ENCODE measurements around the gene FBXL20.
"Not testable (repeated sequence)": the region's sequence is repeated elsewhere in the genome, so short reads cannot be mapped to it uniquely, and the experiment has no call there.

FBXL20 gene

GRCh38 chr17:39393736-39394135 lies 7.7 kb downstream of the FBXL20 start:
- TF ChIP-seq CTCF (IDR thresholded peaks at IDR 0.05; ENCODE audit: unreplicated experiment in 3 of 3) = no peak
- no peaks in the 10 kb centered on the region for H3K36me3 Mint-ChIP-seq (ENCODE audit: low read depth)
- H3K27ac Mint-ChIP-seq = no peak overlapping the region
- no peak overlapping the region for H3K4me3 Mint-ChIP-seq
- no peaks in the 10 kb centered on the region for H3K4me1 Mint-ChIP-seq
- no peaks in the 10 kb centered on the region for H3K27me3 Mint-ChIP-seq (ENCODE audit: low read depth)
- no peaks in the 10 kb centered on the region for H3K9me3 Mint-ChIP-seq

GRCh38 chr17:39391448-39391847 lies 10.0 kb downstream of the FBXL20 start:
- Mint-ChIP-seq H3K4me3 (no peak overlapping the region), H3K27ac (no peak overlapping the region)

GRCh38 chr17:39385040-39385439 lies 16.4 kb downstream of the FBXL20 start:
- TF ChIP-seq CTCF (IDR thresholded peaks at IDR 0.05; ENCODE audit: unreplicated experiment in 3 of 3) = no peak
- Mint-ChIP-seq H3K4me3 (no peak overlapping the region), H3K27ac (no peak overlapping the region), H3K36me3 (ENCODE audit: low read depth) (no peaks in the 10 kb centered on the region), H3K9me3 (no peaks in the 10 kb centered on the region), H3K4me1 (no peaks in the 10 kb centered on the region), H3K27me3 (ENCODE audit: low read depth) (no peaks in the 10 kb centered on the region)

More at GRCh38 chr17:39391448-39391847, 10.0 kb downstream of the FBXL20 start:
- H3K27me3 Mint-ChIP-seq (ENCODE audit: low read depth) = no peaks in the 10 kb centered on the region
- no peaks in the 10 kb centered on the region for H3K9me3 Mint-ChIP-seq
- no peak for TF ChIP-seq CTCF (IDR thresholded peaks at IDR 0.05; ENCODE audit: unreplicated experiment in 3 of 3)
- H3K4me1 Mint-ChIP-seq = no peaks in the 10 kb centered on the region
- no peaks in the 10 kb centered on the region for H3K36me3 Mint-ChIP-seq (ENCODE audit: low read depth)

- Mint-ChIP-seq H3K27me3 (ENCODE audit: low read depth) (no peaks in the 10 kb centered on the region), H3K4me3 (no peak overlapping the region), H3K27ac (no peak overlapping the region), H3K9me3 (no peaks in the 10 kb centered on the region), H3K36me3 (ENCODE audit: low read depth) (peaks cover 3% of the 10 kb centered on the region), H3K4me1 (no peaks in the 10 kb centered on the region)
- no peak for TF ChIP-seq CTCF (IDR thresholded peaks at IDR 0.05; ENCODE audit: unreplicated experiment in 3 of 3)
Measured at GRCh38 chr17:39380144-39380543, 21.3 kb downstream of the FBXL20 start.

DNA sequence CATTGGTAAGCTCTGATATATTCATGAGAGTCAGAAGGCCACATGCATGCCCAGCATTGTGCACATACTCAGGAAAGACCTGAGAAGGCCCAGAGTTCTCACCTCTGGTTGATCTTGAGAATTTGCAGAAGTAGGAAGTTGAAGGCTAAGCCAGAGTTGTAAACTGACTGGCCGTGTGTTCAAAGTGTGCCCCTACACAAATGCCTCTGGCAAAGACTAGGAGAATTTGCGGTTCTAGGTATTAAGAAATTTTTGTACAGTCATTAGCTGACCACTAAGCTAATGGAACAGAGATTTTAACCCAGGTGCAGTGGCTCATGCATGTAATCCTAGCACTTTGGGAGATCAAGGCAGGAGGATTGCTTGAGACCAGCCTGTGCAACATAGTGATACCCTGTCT lies 25.0 kb downstream of the FBXL20 start:
- H3K9me3 Mint-ChIP-seq = no peaks in the 10 kb centered on the region
- H3K27ac Mint-ChIP-seq = no peak overlapping the region
- no peaks in the 10 kb centered on the region for H3K4me1 Mint-ChIP-seq
- H3K36me3 Mint-ChIP-seq (ENCODE audit: low read depth) = peaks cover 5% of the 10 kb centered on the region
- no peak for TF ChIP-seq CTCF (IDR thresholded peaks at IDR 0.05; ENCODE audit: unreplicated experiment in 3 of 3)
- no peaks in the 10 kb centered on the region for H3K27me3 Mint-ChIP-seq (ENCODE audit: low read depth)
- no peak overlapping the region for H3K4me3 Mint-ChIP-seq

- not testable (repeated sequence) for H3K36me3 Mint-ChIP-seq (ENCODE audit: low read depth); H3K4me3 Mint-ChIP-seq; H3K27ac Mint-ChIP-seq; H3K27me3 Mint-ChIP-seq (ENCODE audit: low read depth); H3K9me3 Mint-ChIP-seq; H3K4me1 Mint-ChIP-seq
Measured at GRCh38 chr17:39367805-39368204, 33.6 kb downstream of the FBXL20 start.
